Urinary bladder (tissue), 4 donors: ENCODE results near the gene BANK1. TPM values are rescaled to one million over a fixed set of nuclear protein-coding genes. Genes with fewer than 3 reads are reported as not detected.

Experiments used
- DNase-seq: peaks from one replicate; pipeline ENCODE4 v3.0.0-alpha.2; 2015; ENCODE audit errors: extremely low spot score
- H3K27ac ChIP-seq: one replicate; pipeline ENCODE4 v1.5.1; 2013; ENCODE audit warnings: low read depth, mild to moderate bottlenecking, moderate library complexity
- H3K36me3 ChIP-seq: one replicate; pipeline ENCODE4 v1.6.1; 2013; ENCODE audit warnings: mild to moderate bottlenecking, moderate library complexity; ENCODE audit not compliant: insufficient read depth
- H3K4me1 ChIP-seq: one replicate; pipeline ENCODE4 v1.6.1; 2013; ENCODE audit warnings: mild to moderate bottlenecking, moderate library complexity; ENCODE audit not compliant: insufficient read depth
- H3K4me3 ChIP-seq: one replicate; pipeline ENCODE4 v1.5.1; 2013; ENCODE audit warnings: low read depth, low read length
- WGBS: extraction: QIAGEN DNeasy Blood & Tissue Kit; methylation state at CpG from one replicate; pipeline ENCODE4 v1.1.7; 2013; 5-methylcytosine and 5-hydroxymethylcytosine counted together
- polyA plus RNA-seq: library from polyadenylated mRNA; stranded (reverse); fragments of 200-250 nt; gene quantifications from one replicate; pipeline ENCODE4 v1.2.3, GENCODE V29; 2013
- total RNA-seq: library from RNA; depleted of rRNA; stranded (reverse); fragments of >200 nt; gene quantifications from one replicate; pipeline ENCODE4 v1.2.3, GENCODE V29; 2014
- donor health status: healthy with polysubstance abuse.
- donor health status: healthy.

The BANK1 gene
- total and polyA plus RNA-seq, 2 donors: 1.5 to 6.7 TPM

- Histone ChIP-seq H3K36me3 (no peaks in the 10 kb centered on the region), H3K4me3 (no peak overlapping the region), H3K27ac (no peak overlapping the region), H3K4me1 (no peaks in the 10 kb centered on the region)
- no peak for DNase-seq
- WGBS: 42% methylated on average over 5 of the region's 5 CpGs
These were observed 202.7 kb downstream of the BANK1 start for GRCh38 chr4:101993002-101993841.

- 60% methylated on average over 4 of the region's 4 CpGs for WGBS
- no peak overlapping the region for H3K4me3 ChIP-seq
- no peak overlapping the region for H3K27ac ChIP-seq
- no peaks in the 10 kb centered on the region for H3K36me3 ChIP-seq
- H3K4me1 ChIP-seq: no peaks in the 10 kb centered on the region
- DNase-seq: no peak
These were observed 203.6 kb downstream of the BANK1 start for GRCh38 chr4:101993842-101994775.

GRCh38 chr4:102007959-102008425 is 217.5 kb downstream of the BANK1 start:
- H3K4me3 ChIP-seq: no peak overlapping the region
- no peaks in the 10 kb centered on the region for H3K36me3 ChIP-seq
- WGBS: 85% methylated on average over 2 of the region's 2 CpGs
- H3K27ac ChIP-seq: no peak overlapping the region
- no peaks in the 10 kb centered on the region for H3K4me1 ChIP-seq
- no peak for DNase-seq

GRCh38 chr4:102008711-102009110 is 218.2 kb downstream of the BANK1 start:
- no peaks in the 10 kb centered on the region for H3K36me3 ChIP-seq
- no peak overlapping the region for H3K27ac ChIP-seq
- no peaks in the 10 kb centered on the region for H3K4me1 ChIP-seq
- no peak overlapping the region for H3K4me3 ChIP-seq
- WGBS: 87% methylated on average over 3 of the region's 3 CpGs
- no peak for DNase-seq

- H3K4me3 ChIP-seq: no peak overlapping the region
- no peaks in the 10 kb centered on the region for H3K36me3 ChIP-seq
- no peaks in the 10 kb centered on the region for H3K4me1 ChIP-seq
- no peak for DNase-seq
- H3K27ac ChIP-seq: no peak overlapping the region
- 87% methylated on average over 2 of the region's 2 CpGs for WGBS
These were observed 231.8 kb downstream of the BANK1 start for GRCh38 chr4:102022343-102022742.

- H3K27ac ChIP-seq: no peak overlapping the region
- no peak overlapping the region for H3K4me3 ChIP-seq
- H3K36me3 ChIP-seq: no peaks in the 10 kb centered on the region
- no peak for DNase-seq
- WGBS: 88% methylated on average over 4 of the region's 4 CpGs
- H3K4me1 ChIP-seq: no peaks in the 10 kb centered on the region
These were observed 237.4 kb downstream of the BANK1 start for GRCh38 chr4:102027961-102028360.

- no peak for DNase-seq
- WGBS: 91% methylated on average over 2 of the region's 2 CpGs
- no peak overlapping the region for H3K4me3 ChIP-seq
- no peaks in the 10 kb centered on the region for H3K4me1 ChIP-seq
- H3K27ac ChIP-seq: no peak overlapping the region
- H3K36me3 ChIP-seq: no peaks in the 10 kb centered on the region
These were observed 240.9 kb downstream of the BANK1 start for GRCh38 chr4:102031406-102031805.

- WGBS: 86% methylated on average over 1 of the region's 1 CpG
- no peak overlapping the region for H3K4me3 ChIP-seq
- DNase-seq: no peak
- H3K4me1 ChIP-seq: no peaks in the 10 kb centered on the region
- H3K27ac ChIP-seq: no peak overlapping the region
- no peaks in the 10 kb centered on the region for H3K36me3 ChIP-seq
These were observed 245.5 kb downstream of the BANK1 start for GRCh38 chr4:102036016-102036415.

GRCh38 chr4:102036619-102037376 is 246.3 kb downstream of the BANK1 start:
- no peak for DNase-seq
- no peak overlapping the region for H3K27ac ChIP-seq
- WGBS: 39% methylated on average over 5 of the region's 5 CpGs
- no peak overlapping the region for H3K4me3 ChIP-seq
- no peaks in the 10 kb centered on the region for H3K4me1 ChIP-seq
- H3K36me3 ChIP-seq: no peaks in the 10 kb centered on the region

- no peak for DNase-seq
- 37% methylated on average over 2 of the region's 2 CpGs for WGBS
- Histone ChIP-seq H3K4me3 (no peak overlapping the region), H3K27ac (no peak overlapping the region), H3K4me1 (no peaks in the 10 kb centered on the region), H3K36me3 (no peaks in the 10 kb centered on the region)
These were observed 247.0 kb downstream of the BANK1 start for GRCh38 chr4:102037566-102037965.

GRCh38 chr4:102042871-102043802 is 252.6 kb downstream of the BANK1 start:
- H3K4me1 ChIP-seq: no peaks in the 10 kb centered on the region
- DNase-seq: peak; percentile 66

GRCh38 chr4:102047616-102048015 is 257.1 kb downstream of the BANK1 start:
- no peak overlapping the region for H3K4me3 ChIP-seq
- no peak for DNase-seq
- no peak overlapping the region for H3K27ac ChIP-seq
- 84% methylated on average over 2 of the region's 2 CpGs for WGBS
- no peaks in the 10 kb centered on the region for H3K4me1 ChIP-seq
- H3K36me3 ChIP-seq: no peaks in the 10 kb centered on the region

More at GRCh38 chr4:102042871-102043802, 252.6 kb downstream of the BANK1 start:
- Histone ChIP-seq H3K27ac (no peak overlapping the region), H3K36me3 (no peaks in the 10 kb centered on the region), H3K4me3 (no peak overlapping the region)
- WGBS: 38% methylated on average over 7 of the region's 7 CpGs
